ENCODE measurements around the gene RNF157. TPM values are rescaled to one million over a fixed set of nuclear protein-coding genes. Genes with fewer than 3 reads are reported as not detected.

Gene RNF157
- total and polyA plus RNA-seq, 2 of the 13 experiments (the other 11 are each of a cell fraction or from before 2014, with no cell fraction given) = 0.44 to 1.5 TPM

GRCh38 chr17:76240461-76241203, at the start of gene RNF157 (continued):
- TF ChIP-seq, protein P1, sequence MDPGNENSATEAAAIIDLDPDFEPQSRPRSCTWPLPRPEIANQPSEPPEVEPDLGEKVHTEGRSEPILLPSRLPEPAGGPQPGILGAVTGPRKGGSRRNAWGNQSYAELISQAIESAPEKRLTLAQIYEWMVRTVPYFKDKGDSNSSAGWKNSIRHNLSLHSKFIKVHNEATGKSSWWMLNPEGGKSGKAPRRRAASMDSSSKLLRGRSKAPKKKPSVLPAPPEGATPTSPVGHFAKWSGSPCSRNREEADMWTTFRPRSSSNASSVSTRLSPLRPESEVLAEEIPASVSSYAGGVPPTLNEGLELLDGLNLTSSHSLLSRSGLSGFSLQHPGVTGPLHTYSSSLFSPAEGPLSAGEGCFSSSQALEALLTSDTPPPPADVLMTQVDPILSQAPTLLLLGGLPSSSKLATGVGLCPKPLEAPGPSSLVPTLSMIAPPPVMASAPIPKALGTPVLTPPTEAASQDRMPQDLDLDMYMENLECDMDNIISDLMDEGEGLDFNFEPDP (CRISPR knock-in tag; conservative IDR thresholded peaks at IDR 0.05) = no peak
- TF ChIP-seq, protein P2, sequence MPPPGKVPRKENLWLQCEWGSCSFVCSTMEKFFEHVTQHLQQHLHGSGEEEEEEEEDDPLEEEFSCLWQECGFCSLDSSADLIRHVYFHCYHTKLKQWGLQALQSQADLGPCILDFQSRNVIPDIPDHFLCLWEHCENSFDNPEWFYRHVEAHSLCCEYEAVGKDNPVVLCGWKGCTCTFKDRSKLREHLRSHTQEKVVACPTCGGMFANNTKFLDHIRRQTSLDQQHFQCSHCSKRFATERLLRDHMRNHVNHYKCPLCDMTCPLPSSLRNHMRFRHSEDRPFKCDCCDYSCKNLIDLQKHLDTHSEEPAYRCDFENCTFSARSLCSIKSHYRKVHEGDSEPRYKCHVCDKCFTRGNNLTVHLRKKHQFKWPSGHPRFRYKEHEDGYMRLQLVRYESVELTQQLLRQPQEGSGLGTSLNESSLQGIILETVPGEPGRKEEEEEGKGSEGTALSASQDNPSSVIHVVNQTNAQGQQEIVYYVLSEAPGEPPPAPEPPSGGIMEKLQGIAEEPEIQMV (CRISPR knock-in tag; IDR thresholded peaks at IDR 0.05; ENCODE audit: low read depth) = peak; percentile 81
- TF ChIP-seq SIN3B (IDR thresholded peaks at IDR 0.05; ENCODE audit: low read length) = no peak
- TF ChIP-seq ZNF260 (CRISPR knock-in tag; IDR thresholded peaks at IDR 0.05; ENCODE audit: borderline replicate concordance, low read depth) = no peak
- no peak for TF ChIP-seq ZBTB37 (CRISPR knock-in tag; IDR thresholded peaks at IDR 0.05)
- peak; percentile 27; the same call in 1 of the 2 replicates for TF ChIP-seq GMEB1 (CRISPR knock-in tag; IDR thresholded peaks at IDR 0.05; ENCODE audit: borderline replicate concordance)
- TF ChIP-seq ZKSCAN8 (CRISPR knock-in tag; IDR thresholded peaks at IDR 0.05; ENCODE audit: borderline replicate concordance) = no peak
- no peak for TF ChIP-seq ETV6 (CRISPR knock-in tag; conservative IDR thresholded peaks at IDR 0.05)
- TF ChIP-seq KLF6 (CRISPR knock-in tag; IDR thresholded peaks at IDR 0.05) = no peak
- TF ChIP-seq MIER3 (CRISPR knock-in tag; IDR thresholded peaks at IDR 0.05; ENCODE audit: borderline replicate concordance) = no peak
- no peak for TF ChIP-seq ZFP1 (CRISPR knock-in tag; IDR thresholded peaks at IDR 0.05)
- TF ChIP-seq, protein P3, sequence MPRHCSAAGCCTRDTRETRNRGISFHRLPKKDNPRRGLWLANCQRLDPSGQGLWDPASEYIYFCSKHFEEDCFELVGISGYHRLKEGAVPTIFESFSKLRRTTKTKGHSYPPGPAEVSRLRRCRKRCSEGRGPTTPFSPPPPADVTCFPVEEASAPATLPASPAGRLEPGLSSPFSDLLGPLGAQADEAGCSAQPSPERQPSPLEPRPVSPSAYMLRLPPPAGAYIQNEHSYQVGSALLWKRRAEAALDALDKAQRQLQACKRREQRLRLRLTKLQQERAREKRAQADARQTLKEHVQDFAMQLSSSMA (CRISPR knock-in tag; IDR thresholded peaks at IDR 0.05) = no peak
- TF ChIP-seq RBAK (CRISPR knock-in tag; IDR thresholded peaks at IDR 0.05) = no peak
- TF ChIP-seq ZNF777 (CRISPR knock-in tag; IDR thresholded peaks at IDR 0.05) = peak; percentile 32
- peak; percentile 73; the same call in 1 of the 2 replicates for TF ChIP-seq ZNF333 (CRISPR knock-in tag; IDR thresholded peaks at IDR 0.05; ENCODE audit: borderline replicate concordance)
- TF ChIP-seq U2AF2 (IDR thresholded peaks at IDR 0.05; ENCODE audit: low read depth, low read length) = no peak
- no peak for TF ChIP-seq CEBPZ (IDR thresholded peaks at IDR 0.05; ENCODE audit: low read length)
